Karpas-422 (cell line): Measurements from ENCODE around the gene ENDOU. TPM values are rescaled to one million over a fixed set of nuclear protein-coding genes. Genes with fewer than 3 reads are reported as not detected.

Source experiments
- DNase-seq: peaks from one replicate; pipeline ENCODE4 v3.0.0-alpha.2; 2015
- H2AFZ ChIP-seq: fragments of 200-600 bp; sonication (generic); 2 replicates; pipeline ENCODE4 v1.6.1; 2014; ENCODE audit warnings: antibody characterized with exemption, low read length, mixed read lengths
- H3K27ac ChIP-seq: fragments of 200-600 bp; sonication (generic); 2 replicates; pipeline ENCODE4 v1.5.1; 2014; ENCODE audit warnings: mild to moderate bottlenecking, low read length, moderate library complexity
- H3K27me3 ChIP-seq: fragments of 200-600 bp; sonication (generic); 2 replicates; pipeline ENCODE4 v1.6.1; 2014; ENCODE audit warnings: low read length, mixed read lengths
- H3K36me3 ChIP-seq: fragments of 200-600 bp; sonication (generic); 2 replicates; pipeline ENCODE4 v1.6.1; 2014; ENCODE audit warnings: low read length, mixed read lengths; ENCODE audit not compliant: insufficient read depth
- H3K4me1 ChIP-seq: fragments of 200-600 bp; sonication (generic); 2 replicates; pipeline ENCODE4 v1.6.1; 2014; ENCODE audit warnings: mild to moderate bottlenecking, low read length, mixed read lengths
- H3K4me2 ChIP-seq: fragments of 200-600 bp; sonication (generic); 2 replicates; pipeline ENCODE4 v1.6.1; 2014; ENCODE audit warnings: low read length, low read depth, mild to moderate bottlenecking; ENCODE audit not compliant: poor library complexity, severe bottlenecking
- H3K4me3 ChIP-seq: fragments of 200-600 bp; sonication (generic); 2 replicates; pipeline ENCODE4 v1.5.1; 2014; ENCODE audit warnings: mild to moderate bottlenecking, antibody characterized with exemption, low read length, mixed read lengths
- H3K79me2 ChIP-seq: fragments of 200-600 bp; sonication (generic); 2 replicates; pipeline ENCODE4 v1.6.1; 2014; ENCODE audit warnings: mild to moderate bottlenecking, low read length, mixed read lengths
- H3K9ac ChIP-seq: fragments of 200-600 bp; sonication (generic); 2 replicates; pipeline ENCODE4 v1.6.0; 2014; ENCODE audit warnings: low read length
- H3K9me2 ChIP-seq: fragments of 200-600 bp; sonication (generic), shearing (Covaris generic); replicated peaks from 2 replicates; pipeline ENCODE4 v1.6.0; 2014; ENCODE audit warnings: mild to moderate bottlenecking, low read length, moderate library complexity; ENCODE audit not compliant: insufficient read depth
- H3K9me3 ChIP-seq: fragments of 300-700, 200-600 bp; sonication (generic); 2 replicates; pipeline ENCODE4 v1.6.1; 2014; ENCODE audit warnings: low read length, mixed read lengths
- H4K20me1 ChIP-seq: fragments of 200-600 bp; sonication (generic); 2 replicates; pipeline ENCODE4 v1.6.1; 2014; ENCODE audit warnings: mild to moderate bottlenecking, antibody characterized with exemption, low read length, low read depth; ENCODE audit not compliant: insufficient read depth
- total RNA-seq: library from RNA; depleted of rRNA; stranded (reverse); fragments of >200 nt; shearing (Covaris generic); gene quantifications from 2 replicates; pipeline ENCODE4 v1.2.3, GENCODE V29; 2014; ENCODE audit warnings: low replicate concordance; rRNA removed

ENDOU gene
- total RNA-seq = 1.2 and 10.7 TPM in 2 replicates

- Histone ChIP-seq H3K9me2 (no peaks in the 10 kb centered on the region), H3K27ac (peak within 1 kb of the TSS; percentile 97), H3K4me1 (peaks cover 81% of the 10 kb centered on the region), H3K9me3 (no peaks in the 10 kb centered on the region), H3K4me3 (peak within 1 kb of the TSS; percentile 57), H3K9ac (peak within 1 kb of the TSS; percentile 69), H3K4me2 (peak within 1 kb of the TSS; percentile 74), H2AFZ (no peak within 1 kb of the TSS), H3K79me2 (no peaks in the 10 kb centered on the region), H3K36me3 (no peaks in the 10 kb centered on the region), H4K20me1 (no peaks in the 10 kb centered on the region), H3K27me3 (no peaks in the 10 kb centered on the region)
- no peak for DNase-seq
Measured at GRCh38 chr12:47725091-47725772, at the start of gene ENDOU. Gene ENDOU, minus strand, starts transcription at chr12:47725490. Its CDS starts 77 bp downstream, at chr12:47725413.

GRCh38 chr12:47774663-47775062 lies 49.4 kb upstream of the ENDOU start:
- peak overlapping the region; percentile 75 for H3K4me2 ChIP-seq
- peaks cover 27% of the 10 kb centered on the region for H3K79me2 ChIP-seq
- no peaks in the 10 kb centered on the region for H3K36me3 ChIP-seq
- H3K4me3 ChIP-seq = peak overlapping the region; percentile 71; the same call in 1 of the 2 replicates
- no peaks in the 10 kb centered on the region for H4K20me1 ChIP-seq
- DNase-seq = no peak
- H3K27ac ChIP-seq = peak overlapping the region; percentile 74
- H3K4me1 ChIP-seq = peaks cover 63% of the 10 kb centered on the region
- no peaks in the 10 kb centered on the region for H3K9me2 ChIP-seq
- peak overlapping the region; percentile 44 for H3K9ac ChIP-seq
- H3K27me3 ChIP-seq = no peaks in the 10 kb centered on the region
- H3K9me3 ChIP-seq = no peaks in the 10 kb centered on the region
- no peak overlapping the region for H2AFZ ChIP-seq

GRCh38 chr12:47773858-47774580 lies 48.7 kb upstream of the ENDOU start:
- H3K4me3 ChIP-seq = peak overlapping the region; percentile 71
- peak overlapping the region; percentile 3; the same call in 1 of the 2 replicates for H3K27ac ChIP-seq
- H3K9me2 ChIP-seq = no peaks in the 10 kb centered on the region
- H3K79me2 ChIP-seq = peaks cover 27% of the 10 kb centered on the region
- no peaks in the 10 kb centered on the region for H3K9me3 ChIP-seq
- H3K27me3 ChIP-seq = no peaks in the 10 kb centered on the region
- no peaks in the 10 kb centered on the region for H3K36me3 ChIP-seq
- H3K4me2 ChIP-seq = peak overlapping the region; percentile 75
- DNase-seq = no peak
- no peak overlapping the region for H2AFZ ChIP-seq
- H3K4me1 ChIP-seq = peaks cover 58% of the 10 kb centered on the region
- H3K9ac ChIP-seq = peak overlapping the region; percentile 80
- no peaks in the 10 kb centered on the region for H4K20me1 ChIP-seq

DNA sequence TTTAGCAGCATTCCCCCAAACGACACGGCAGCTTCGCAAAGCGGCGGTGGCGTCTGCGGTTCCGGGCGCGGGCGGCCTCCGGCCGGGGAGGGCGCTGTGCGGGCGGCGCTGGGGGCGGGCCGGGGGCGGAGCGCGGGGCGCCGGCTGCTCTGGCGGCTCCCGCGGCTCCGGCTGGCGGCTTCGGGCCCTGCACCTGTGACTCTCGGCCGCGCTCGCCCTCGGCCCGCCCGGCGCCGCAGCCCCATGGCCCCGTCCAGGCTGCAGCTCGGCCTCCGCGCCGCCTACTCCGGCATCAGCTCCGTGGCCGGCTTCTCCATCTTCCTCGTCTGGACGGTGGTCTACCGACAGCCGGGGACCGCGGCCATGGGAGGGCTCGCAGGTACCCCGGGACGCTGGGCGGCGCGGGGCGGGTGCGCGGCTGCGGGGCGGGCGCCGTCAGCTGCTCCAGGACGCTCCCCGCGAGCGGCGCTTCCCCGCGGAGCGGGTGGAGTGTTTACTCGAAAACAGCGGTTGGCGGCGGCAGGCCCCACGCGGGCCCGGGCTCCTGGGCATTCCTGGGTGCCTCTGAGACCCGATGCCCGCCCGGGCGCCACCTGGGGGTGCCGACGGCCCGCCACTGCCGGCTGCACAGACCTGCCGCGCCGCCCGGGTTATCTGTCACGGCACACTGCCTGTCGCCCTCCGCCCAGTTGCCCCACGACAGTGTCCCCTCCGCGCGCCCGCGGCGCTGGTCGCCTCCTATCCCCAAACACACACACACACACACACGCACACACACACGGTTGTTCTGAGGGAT lies 48.0 kb upstream of the ENDOU start, which contains the start of gene SLC48A1:
Gene SLC48A1 (plus strand): TSS at position 177 of the 796 bp plus-strand sequence. CDS start 67 bp downstream, at position 244.
- H4K20me1 ChIP-seq = no peaks in the 10 kb centered on the region
- peaks cover 27% of the 10 kb centered on the region for H3K79me2 ChIP-seq
- H3K27me3 ChIP-seq = no peaks in the 10 kb centered on the region
- H3K9me3 ChIP-seq = no peaks in the 10 kb centered on the region
- peak within 1 kb of the TSS; percentile 71 for H3K4me3 ChIP-seq
- no peaks in the 10 kb centered on the region for H3K9me2 ChIP-seq
- H2AFZ ChIP-seq = peak within 1 kb of the TSS; percentile 46; the same call in 1 of the 2 replicates
- H3K27ac ChIP-seq = peak within 1 kb of the TSS; percentile 3; the same call in 1 of the 2 replicates
- peak within 1 kb of the TSS; percentile 80 for H3K9ac ChIP-seq
- peak within 1 kb of the TSS; percentile 75 for H3K4me2 ChIP-seq
- no peaks in the 10 kb centered on the region for H3K36me3 ChIP-seq
- DNase-seq = peak; percentile 91
- peaks cover 50% of the 10 kb centered on the region for H3K4me1 ChIP-seq

- no peaks in the 10 kb centered on the region for H3K9me2 ChIP-seq
- H3K36me3 ChIP-seq = no peaks in the 10 kb centered on the region
- peak overlapping the region; percentile 80 for H3K9ac ChIP-seq
- no peaks in the 10 kb centered on the region for H3K27me3 ChIP-seq
- no peaks in the 10 kb centered on the region for H4K20me1 ChIP-seq
- H3K9me3 ChIP-seq = no peaks in the 10 kb centered on the region
- no peak overlapping the region for H3K27ac ChIP-seq
- peaks cover 45% of the 10 kb centered on the region for H3K4me1 ChIP-seq
- DNase-seq = no peak
- no peak overlapping the region for H2AFZ ChIP-seq
- peak overlapping the region; percentile 75 for H3K4me2 ChIP-seq
- peak overlapping the region; percentile 71 for H3K4me3 ChIP-seq
- peaks cover 26% of the 10 kb centered on the region for H3K79me2 ChIP-seq
Measured at GRCh38 chr12:47772738-47773061, 47.4 kb upstream of the ENDOU start.

DNA sequence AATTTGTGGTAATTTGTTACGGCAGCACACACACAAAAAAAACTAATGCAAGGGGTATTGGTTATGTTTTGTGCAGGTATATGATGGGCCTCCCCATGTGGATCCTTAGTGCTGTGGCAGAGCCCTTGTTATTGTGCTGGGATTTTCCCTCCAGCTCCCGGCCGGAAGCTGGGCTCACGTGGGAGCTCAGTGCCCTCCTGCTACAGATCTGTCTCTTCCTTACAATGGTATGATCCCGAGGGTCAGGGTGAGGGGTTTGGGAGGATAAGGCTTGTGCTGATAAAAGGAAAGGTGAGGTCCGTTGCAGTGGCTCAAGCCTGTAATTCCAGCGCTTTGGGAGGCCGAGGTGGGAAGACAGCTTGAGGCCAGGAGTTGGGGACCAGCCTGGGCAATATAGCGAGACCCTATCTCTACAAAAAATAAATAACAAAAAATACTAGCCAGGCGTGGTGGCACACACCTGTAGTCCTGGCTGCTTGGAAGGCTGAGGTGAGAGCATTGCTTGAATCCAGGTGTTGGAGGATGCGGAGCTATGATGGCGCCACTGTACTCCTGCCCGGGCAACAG lies 46.9 kb upstream of the ENDOU start:
- no peak for DNase-seq
- Histone ChIP-seq H3K27ac (no peak overlapping the region), H2AFZ (no peak overlapping the region), H3K36me3 (no peaks in the 10 kb centered on the region), H3K9ac (peak overlapping the region; percentile 80), H3K27me3 (no peaks in the 10 kb centered on the region), H4K20me1 (no peaks in the 10 kb centered on the region), H3K4me2 (peak overlapping the region; percentile 75), H3K9me3 (no peaks in the 10 kb centered on the region), H3K4me3 (peak overlapping the region; percentile 71), H3K9me2 (no peaks in the 10 kb centered on the region), H3K4me1 (peaks cover 39% of the 10 kb centered on the region), H3K79me2 (peaks cover 22% of the 10 kb centered on the region)

GRCh38 chr12:47771304-47771703 lies 46.0 kb upstream of the ENDOU start:
- no peaks in the 10 kb centered on the region for H3K9me2 ChIP-seq
- no peaks in the 10 kb centered on the region for H3K36me3 ChIP-seq
- no peak overlapping the region for H3K27ac ChIP-seq
- H4K20me1 ChIP-seq = no peaks in the 10 kb centered on the region; the same call in 1 of the 2 replicates
- no peaks in the 10 kb centered on the region for H3K9me3 ChIP-seq
- H3K4me3 ChIP-seq = no peak overlapping the region
- H3K79me2 ChIP-seq = peaks cover 14% of the 10 kb centered on the region
- H3K4me1 ChIP-seq = peaks cover 34% of the 10 kb centered on the region
- no peak overlapping the region for H3K4me2 ChIP-seq
- no peak overlapping the region for H2AFZ ChIP-seq
- no peak for DNase-seq
- no peak overlapping the region for H3K9ac ChIP-seq
- H3K27me3 ChIP-seq = no peaks in the 10 kb centered on the region
